Glomerular visceral epithelial cell (primary cell): ENCODE measurements around the gene OR5T1.

Source experiments
- DNase-seq: peaks from one replicate; pipeline ENCODE4 v3.0.0-alpha.2; 2016; ENCODE audit errors: extremely low spot score

The OR5T1 gene

DNA sequence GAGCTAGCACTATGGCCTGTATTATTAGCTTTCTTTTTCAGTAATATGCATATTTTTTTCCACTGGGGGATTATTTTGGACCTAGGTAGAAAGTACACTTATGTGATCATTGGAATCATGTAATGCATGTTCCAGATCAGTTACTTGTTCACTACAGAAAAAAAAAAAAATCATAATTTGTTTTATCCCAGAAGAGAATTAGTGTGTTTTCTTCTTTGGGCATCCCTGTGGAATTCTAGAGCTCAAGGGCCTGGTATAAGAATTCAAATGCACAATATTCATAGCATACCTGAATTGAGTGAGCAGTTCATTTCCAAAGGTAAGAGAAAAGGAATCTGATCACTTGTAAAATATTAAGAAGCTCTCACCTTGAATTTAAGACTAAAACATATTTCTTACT lies at the start of gene OR5T1:
Gene OR5T1, plus strand, starts transcription at position 301 of the 400 bp plus-strand sequence. CDS start 1,485 bp downstream, outside the sequence.
- DNase-seq: no peak

DNA sequence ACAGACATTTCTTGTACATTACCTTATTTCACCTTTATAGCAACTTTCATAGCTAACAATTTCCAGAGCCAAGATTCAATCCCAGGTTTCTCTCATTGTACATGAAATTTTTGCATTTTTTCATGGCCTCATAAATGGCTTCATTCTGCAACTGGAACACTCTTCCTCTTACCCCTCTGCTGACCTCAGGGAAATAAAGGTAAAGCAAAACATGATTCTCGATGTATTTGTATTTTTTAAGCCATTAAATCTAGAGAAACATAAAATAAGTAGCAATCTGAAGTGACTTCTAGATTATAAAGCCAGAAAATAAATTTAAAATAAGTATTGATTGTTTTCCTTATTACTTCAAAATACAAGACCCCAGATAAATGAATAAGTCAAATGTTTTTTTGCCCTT lies 39.8 kb upstream of the OR5T1 start, which contains the start of gene OR5T2:
Gene OR5T2, minus strand, starts transcription at position 101 of the 400 bp plus-strand sequence. CDS start 1,193 bp downstream, outside the sequence.
- no peak for DNase-seq

GRCh38 chr11:56251954-56252353 lies 22.0 kb upstream of the OR5T1 start, which contains the start of gene OR5T3:
Gene OR5T3, plus strand, starts transcription at chr11:56252254. Its CDS starts 0 bp downstream, at chr11:56252254.
- no peak for DNase-seq

GRCh38 chr11:56271092-56271491 lies 2.9 kb upstream of the OR5T1 start:
- no peak for DNase-seq

DNA sequence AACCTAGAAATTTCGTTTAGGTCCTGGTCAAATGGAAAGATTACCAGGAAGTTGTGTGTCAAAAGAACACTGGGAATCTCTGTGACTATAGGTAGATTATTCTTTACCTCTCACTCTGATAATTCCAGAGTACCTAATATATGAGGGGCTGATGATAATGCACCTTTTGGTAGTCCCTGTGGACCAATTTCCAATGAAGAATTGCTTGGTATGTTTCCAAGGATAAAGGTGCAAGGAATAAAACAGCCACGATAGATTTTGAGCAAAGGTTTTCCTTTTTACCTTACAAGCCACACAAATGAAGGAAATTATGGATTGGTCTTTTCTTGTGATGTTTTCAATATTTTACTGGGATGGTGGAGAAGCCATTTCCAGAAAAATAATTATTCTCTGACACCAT lies 18.2 kb downstream of the OR5T1 start, which contains the start of gene OR8H1:
Gene OR8H1, minus strand, starts transcription at position 101 of the 400 bp plus-strand sequence. CDS start 1,192 bp downstream, outside the sequence.
- DNase-seq: no peak

- no peak for DNase-seq
Measured at GRCh38 chr11:56296898-56297297, 22.9 kb downstream of the OR5T1 start.

DNA sequence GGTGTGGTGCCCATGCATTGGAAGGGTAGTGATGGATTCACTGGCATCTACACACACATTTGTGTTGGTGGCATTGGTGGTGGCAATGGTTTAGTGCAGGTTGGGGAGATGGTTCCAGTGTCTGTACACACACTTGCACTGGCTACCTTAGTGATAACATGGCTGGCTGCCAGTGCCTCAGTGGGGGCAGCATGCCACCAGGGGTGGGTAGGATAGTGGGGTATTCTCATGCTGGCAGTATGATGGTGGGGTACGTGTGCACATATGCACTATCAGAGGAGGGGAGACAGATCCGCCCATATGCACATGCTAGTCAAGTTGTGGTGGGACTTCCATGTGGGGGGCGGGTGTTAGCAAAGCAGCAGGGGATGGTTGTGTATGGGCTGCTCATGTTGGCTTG lies 33.9 kb downstream of the OR5T1 start:
- no peak for DNase-seq

DNA sequence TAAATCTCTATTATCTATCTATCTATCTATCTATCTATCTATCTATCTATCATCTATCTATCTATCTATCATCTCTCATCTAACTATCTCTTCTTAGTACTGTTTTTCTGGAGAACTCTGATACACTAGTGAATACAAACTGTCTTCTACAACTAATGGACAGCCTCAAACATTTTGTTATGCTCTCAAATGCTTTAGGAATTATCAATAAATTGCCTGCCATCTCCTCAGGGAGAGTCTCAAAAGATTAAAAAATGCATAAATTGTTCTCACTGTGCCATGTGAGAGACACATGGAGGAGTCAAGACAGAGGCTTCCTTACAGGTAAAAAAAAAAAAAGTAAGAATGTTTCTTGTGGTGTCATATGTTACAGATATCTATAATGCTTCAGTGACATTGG lies 40.9 kb downstream of the OR5T1 start, which contains the start of gene OR8K3:
Gene OR8K3, plus strand, starts transcription at position 301 of the 400 bp plus-strand sequence. CDS start 3,163 bp downstream, outside the sequence.
- DNase-seq: no peak
